22Rv1 (cell line): Measurements from ENCODE around the gene FAAP100.

Experiments used
- H3K27ac ChIP-seq: fragments of 450-650 bp; 2 replicates; pipeline ENCODE4 v1.5.1; 2017
- ZFX ChIP-seq: fragments of 450-650 bp; IDR thresholded peaks from 2 replicates; pipeline ENCODE4 v1.6.1; 2017; ENCODE audit warnings: antibody characterized with exemption, borderline replicate concordance
- TF ChIP-seq, protein P1 (sequence below): fragments of 450-650 bp; IDR thresholded peaks from 2 replicates; pipeline ENCODE4 v1.5.1; 2017; ENCODE audit warnings: mild to moderate bottlenecking

Gene FAAP100

DNA sequence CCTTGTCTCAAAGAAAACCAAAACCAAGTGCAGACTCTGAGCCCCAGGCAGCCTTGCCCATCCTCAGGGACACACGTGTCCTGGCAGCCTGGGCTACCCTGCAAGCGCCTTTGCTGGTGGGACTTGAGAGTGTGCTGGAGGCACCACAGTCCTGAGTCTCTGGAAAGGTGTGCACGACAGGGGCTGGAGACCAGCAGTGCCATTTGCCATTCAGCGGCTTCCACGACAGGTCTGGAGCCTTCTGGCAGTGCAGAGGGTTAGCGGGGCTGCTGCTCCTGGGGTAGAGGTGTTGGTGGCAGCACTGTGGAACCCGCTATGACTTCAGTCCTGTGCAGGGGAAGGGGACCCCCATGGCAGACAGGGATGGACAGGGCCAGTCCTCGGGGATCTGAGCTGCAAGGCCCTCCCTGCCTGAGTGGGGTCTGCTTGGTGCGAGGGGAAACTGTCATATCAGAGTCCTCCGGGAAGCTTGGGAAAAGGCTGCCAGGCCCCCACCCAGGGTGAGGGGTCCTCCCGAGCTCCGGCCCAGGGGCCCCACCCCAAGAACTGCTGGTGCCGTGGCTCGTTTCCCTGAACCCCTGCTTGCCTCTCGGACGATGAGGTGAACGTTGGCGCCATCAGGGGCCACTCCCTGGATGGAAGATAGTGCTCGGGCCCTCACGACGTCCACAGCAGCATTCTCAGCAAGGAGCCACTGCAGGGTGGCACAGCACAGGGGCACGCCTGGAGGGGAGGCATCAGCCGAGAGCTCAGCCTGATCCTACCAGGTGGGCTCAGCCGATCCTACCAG lies 6.8 kb downstream of the FAAP100 start:
- TF ChIP-seq, protein P1, sequence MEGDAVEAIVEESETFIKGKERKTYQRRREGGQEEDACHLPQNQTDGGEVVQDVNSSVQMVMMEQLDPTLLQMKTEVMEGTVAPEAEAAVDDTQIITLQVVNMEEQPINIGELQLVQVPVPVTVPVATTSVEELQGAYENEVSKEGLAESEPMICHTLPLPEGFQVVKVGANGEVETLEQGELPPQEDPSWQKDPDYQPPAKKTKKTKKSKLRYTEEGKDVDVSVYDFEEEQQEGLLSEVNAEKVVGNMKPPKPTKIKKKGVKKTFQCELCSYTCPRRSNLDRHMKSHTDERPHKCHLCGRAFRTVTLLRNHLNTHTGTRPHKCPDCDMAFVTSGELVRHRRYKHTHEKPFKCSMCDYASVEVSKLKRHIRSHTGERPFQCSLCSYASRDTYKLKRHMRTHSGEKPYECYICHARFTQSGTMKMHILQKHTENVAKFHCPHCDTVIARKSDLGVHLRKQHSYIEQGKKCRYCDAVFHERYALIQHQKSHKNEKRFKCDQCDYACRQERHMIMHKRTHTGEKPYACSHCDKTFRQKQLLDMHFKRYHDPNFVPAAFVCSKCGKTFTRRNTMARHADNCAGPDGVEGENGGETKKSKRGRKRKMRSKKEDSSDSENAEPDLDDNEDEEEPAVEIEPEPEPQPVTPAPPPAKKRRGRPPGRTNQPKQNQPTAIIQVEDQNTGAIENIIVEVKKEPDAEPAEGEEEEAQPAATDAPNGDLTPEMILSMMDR, result no peak
- TF ChIP-seq ZFX, result no peak
- H3K27ac ChIP-seq, result no peak overlapping the region

DNA sequence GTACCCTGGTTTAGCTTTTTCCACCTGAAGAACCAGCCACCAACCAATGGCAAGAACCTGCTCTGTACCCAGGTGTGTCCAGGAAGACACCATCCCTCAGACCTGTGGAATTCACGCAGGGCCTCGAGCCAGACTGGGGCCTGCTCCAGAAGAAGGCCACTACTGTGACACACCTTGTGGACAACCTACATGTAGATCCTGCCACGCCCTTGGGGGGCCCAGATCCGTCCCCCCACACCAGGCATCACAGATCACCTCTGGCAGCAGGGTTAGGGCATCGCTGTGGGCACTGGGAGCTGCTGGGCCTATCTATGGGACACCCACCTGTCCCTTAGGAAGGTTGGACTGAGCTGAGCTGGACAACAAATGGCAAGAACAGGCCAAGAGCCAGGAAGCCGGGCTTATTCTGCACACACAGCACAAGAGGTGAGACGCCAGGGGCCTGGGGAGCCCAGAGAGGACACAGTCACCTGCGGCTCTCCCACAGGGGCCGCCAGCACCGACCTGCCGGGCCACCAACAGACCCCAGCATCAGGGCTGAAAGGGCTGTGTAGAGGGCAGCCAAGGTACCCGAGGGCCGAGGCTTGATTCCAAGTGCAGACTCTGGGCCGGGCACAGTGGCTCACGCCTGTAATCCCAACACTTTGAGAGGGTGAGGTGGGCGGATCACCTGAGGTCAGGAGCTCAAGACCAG lies 7.7 kb downstream of the FAAP100 start:
- TF ChIP-seq ZFX, result no peak
- TF ChIP-seq, protein P1, result no peak
- H3K27ac ChIP-seq, result 0 out of 2 replicates have a peak overlapping the region, but pooled peaks have one; percentile 31

DNA sequence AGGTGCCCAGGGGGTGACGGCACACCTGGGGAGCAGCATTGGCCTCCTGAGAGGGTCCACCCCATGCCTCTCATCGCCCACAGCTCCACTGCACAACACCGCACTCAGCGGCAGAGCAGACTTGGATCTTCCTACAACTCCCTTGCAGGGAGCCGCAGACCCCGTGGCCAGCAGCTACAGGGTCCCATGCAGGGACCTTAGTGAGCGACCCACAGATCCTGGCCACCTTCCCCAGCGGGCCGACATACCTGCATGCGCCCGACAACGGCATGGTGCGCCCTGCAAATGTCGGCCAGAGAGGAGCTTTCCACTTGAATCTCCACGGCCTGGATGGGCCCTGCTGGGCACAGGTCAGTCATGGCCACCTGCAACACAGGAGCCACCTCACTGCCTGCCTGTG lies 8.4 kb downstream of the FAAP100 start:
- peak overlapping the region; percentile 31; the same call in 1 of the 2 replicates for H3K27ac ChIP-seq
- TF ChIP-seq ZFX, result no peak
- TF ChIP-seq, protein P1, result no peak

DNA sequence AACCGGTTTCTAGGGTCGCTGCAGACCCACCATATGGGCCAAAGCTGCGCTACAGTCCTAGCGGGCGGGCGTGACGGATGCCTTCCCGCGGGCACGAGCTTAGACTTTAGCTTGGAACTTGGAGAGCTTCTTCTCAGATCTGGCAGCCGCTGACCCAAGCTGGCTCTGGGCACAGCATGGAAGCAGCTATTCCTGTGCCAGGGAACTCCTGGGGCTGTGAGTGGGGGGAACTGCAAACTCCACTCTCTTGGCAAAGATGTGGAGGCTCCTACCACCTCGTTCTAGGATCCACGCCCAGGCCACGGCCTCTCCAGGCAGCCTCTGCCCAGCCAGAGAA lies 8.8 kb downstream of the FAAP100 start:
- H3K27ac ChIP-seq, result peak overlapping the region; percentile 7; the same call in 1 of the 2 replicates
- TF ChIP-seq, protein P1, result no peak
- TF ChIP-seq ZFX, result no peak

DNA sequence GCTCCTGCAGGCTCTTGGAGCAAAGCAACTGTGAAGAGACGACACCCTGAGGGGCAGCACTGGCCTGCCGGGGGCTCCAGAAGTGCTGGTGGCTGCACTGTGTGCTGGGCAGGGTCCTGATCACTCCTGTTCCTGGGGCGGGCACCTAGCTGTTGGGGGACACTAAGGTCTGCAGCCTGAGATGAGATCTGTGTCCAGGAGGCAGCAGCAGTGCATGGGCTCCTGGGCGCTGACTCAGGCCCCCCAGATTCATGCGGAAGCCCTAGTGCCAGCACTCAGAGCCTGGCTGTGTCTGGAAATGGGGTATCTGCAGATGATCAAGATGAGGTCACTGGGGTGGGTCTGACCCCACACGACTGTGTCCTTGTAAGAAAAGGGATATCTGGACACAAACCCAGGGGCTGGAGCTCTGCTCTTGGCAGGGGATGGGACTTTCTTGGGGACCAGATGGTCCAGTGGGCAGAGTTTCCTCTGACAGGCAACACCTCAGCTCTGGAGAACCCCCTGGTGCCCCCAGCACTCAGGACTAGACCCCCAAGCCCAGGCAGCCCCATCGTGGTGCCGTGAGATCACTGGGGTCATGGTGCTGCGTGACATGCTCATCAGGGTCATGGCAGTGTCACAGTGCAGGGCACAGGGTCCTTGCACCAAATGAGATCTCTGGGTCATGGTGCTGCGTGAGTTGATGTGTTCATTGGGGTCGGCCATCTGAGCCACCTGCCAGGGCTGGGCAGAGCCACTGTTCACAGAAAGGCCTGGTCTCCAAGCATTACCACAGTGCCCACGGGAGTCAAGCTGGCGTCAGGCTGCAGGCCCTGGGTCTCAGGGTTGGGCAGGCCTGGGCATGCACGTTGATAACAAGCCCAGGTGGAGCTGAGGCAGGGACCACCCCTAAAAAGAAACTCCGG lies 9.5 kb downstream of the FAAP100 start:
- peak overlapping the region; percentile 7; the same call in 1 of the 2 replicates for H3K27ac ChIP-seq
- no peak for TF ChIP-seq ZFX
- TF ChIP-seq, protein P1, result no peak

DNA sequence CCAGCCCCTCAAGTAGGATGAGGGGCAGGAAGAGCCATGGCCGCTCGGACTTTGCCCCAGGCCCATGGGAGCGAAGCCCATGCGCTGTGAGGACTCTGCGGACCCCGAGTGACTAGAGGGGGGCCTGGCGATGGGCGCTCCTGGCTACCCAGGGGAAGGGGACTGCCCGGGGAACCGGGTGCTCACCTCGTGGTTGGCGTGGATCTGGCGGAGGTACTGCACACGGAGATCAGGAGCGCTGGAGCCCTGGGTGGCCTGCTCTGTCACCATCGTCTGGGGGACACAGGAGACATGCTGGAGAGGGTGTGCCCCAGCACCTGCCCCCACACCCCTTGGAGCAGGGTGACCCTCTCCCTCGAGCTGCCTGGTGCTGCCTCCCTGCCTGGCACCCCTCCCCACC lies 11.0 kb downstream of the FAAP100 start:
- no peak for TF ChIP-seq ZFX
- TF ChIP-seq, protein P1, result no peak
- H3K27ac ChIP-seq, result no peak overlapping the region

DNA sequence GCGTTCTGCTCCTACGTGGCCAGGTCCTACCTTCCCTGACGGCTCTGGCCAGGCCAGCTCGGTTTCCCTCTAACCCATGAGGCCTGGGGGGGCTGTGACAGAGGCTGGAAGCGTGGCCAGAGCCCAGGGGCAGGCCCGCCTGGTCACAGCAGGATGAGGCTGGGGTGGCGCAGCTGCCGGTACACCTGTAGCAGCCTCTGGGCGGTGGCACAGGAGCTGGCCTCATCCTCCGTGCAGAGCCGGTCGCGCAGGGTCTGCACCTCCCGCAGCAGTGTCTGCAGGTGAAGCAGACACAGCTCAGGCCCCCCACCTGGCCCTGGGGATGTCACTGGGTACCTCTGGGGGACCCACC lies 11.5 kb downstream of the FAAP100 start:
- no peak overlapping the region for H3K27ac ChIP-seq
- TF ChIP-seq ZFX, result no peak
- TF ChIP-seq, protein P1, result no peak
